DMS153 (cell line): ENCODE measurements around the gene TOPAZ1.

Source experiments
- DNase-seq: peaks from one replicate; lab custom pipeline; 2025; lab: John Stamatoyannopoulos, UW

TOPAZ1 gene

DNA sequence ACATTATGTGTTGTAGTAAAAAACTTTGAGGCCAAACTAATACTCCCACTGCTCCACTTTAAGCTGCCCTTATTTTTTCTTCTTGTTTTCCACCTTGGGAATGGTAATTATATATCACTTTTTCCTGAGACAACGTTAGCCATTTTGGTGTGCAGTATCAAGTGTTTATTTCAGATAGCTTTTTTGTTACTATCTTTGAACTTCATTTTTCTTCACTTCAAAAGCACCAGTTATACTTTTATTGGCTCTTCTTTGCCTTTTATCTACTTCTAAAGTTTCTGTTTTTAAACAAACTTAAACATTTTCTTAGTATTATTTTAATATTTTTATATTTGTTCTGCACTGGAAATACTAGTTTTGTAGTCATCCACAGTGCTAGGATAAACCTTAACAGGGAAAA, 6.5 kb downstream of the TOPAZ1 start:
- no peak for DNase-seq

DNA sequence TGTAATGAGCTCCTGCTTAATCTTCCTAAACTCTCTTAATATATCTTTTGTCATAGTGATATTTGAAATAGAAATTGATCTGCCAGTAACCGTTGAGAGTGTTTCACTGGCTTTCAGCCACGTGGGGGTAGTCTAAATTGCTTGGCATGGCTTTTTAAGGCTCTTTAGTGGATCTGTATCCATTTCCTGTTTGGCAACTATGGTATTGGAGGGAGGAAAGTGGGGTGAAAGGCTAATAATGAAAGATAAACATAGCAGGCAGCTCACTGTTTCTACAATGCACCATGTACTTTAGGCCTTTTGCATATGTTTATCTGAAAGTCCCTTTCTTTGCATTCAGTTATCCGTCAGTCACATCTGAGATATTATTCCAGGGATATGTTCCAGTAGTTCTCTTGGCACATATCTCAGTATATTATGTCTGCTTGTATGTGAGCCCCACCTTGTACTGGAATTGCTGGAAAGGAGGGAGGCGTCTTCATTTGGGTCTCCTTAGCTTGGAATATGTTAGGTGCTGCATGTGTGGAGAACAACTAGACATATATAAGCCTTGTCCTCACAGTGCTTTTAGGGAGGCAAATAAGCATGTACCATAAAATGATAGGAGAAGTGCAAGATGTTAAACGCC, 10.8 kb downstream of the TOPAZ1 start:
- no peak for DNase-seq

DNA sequence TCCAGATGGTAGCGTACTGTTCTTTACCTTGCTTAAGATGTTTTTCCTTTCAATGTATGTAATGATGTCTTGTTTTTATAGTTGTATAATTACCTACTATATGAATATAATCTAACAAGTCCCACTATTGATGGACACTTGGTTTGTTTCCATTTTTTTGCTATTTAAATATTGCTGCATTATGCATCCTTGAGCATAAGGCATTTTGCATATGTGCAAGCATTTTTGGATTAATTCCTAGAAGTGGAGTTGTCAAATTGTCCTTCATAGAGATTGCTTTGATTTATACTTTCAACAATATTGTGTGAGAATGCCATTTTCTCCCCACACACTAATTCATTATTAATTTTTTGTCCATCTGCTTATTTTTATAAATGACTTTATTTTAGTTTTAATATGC, 17.7 kb downstream of the TOPAZ1 start:
- DNase-seq, result no peak

DNA sequence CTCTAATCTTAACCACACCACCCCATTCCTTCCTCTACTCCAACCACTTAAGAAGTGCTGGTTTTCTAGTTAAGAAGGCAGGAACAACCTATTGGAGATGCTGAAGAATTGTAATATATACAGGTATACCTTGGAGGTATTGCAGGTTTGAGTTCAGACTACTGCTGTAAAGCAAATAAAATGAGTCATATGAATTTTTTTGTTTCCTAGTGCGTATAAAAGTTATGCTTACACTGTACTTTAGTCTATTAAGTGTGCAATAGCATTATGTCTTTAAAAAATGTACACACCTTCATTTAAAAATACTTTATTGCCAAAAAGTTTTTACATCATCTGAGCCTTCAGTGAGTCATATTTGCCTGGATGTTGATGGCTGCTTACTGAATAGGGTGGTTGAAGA, 22.5 kb downstream of the TOPAZ1 start:
- DNase-seq, result no peak

DNA sequence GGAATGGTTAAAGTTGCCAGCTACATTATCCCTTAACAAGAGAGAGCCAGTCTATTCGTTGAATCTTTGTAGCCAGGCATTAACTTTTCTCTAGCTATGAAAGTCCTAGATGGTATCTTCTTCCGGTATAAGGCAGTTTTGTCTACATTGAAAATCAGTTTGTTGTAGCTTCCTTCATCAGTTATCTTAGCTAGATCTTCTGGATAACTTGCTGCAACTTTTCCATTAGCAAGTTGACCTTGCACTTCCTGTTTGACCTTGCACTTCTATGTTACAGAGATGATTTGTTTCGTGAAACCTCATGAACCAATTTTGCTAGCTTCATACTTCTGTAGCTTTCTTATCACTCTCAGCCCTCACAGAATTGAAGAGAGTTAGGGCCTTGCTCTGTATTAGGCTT, 24.1 kb downstream of the TOPAZ1 start:
- no peak for DNase-seq

DNA sequence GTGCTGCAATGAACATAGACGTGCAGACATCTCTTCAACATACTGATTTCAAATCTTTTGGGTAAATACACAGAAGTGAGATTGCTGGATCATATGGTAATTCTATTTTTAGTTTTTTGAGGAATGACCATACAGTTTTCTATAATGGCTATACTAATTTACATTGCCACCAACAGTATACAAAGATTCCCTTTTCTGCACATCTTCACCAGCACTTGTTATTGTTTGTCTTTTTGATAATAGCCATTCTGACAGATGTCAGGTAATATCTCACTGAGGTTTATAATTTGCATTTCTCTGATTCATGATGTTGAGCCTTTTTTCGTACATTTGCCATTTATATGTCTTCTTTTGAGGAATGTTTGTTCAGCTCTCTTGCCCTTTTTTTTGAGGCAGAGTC, 30.5 kb downstream of the TOPAZ1 start:
- DNase-seq, result no peak

DNA sequence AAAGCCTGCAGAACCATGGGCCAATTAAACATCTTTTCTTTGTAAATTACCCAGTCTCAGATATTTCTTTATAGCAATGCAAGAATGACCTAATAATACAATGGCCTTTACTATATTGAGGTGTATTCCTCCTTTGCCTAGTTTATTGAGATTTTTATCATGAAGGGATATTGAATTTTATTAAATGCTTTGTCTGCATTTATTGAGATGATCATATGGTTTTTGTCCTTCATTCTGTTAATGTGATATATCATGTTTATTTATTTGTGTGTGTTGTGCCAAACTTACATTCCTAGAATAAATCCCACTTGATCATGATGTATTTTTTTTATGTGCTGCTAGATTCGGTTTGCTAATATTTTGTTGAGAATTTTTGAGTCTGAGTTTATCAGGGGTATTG, 36.2 kb downstream of the TOPAZ1 start:
- no peak for DNase-seq

DNA sequence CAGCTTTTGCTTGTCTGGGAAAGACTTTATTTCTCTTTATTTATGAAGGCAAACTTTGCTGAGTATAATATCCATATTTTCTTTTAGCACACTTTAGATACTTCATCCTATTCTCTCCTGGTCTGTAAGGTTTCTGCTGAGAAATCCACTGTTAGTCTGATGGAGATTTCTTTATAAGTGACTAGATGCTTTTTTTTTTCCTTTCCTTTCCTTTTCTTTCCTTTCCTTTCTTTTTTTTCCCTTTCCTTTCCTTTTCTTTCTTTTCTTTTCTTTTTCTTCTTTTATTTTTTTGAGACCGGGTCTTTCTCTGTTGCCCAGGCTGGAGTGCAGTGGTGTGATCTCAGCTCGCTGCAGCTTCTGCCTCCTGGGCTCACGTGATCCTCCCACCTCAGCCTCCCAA, 38.4 kb downstream of the TOPAZ1 start:
- DNase-seq, result no peak

DNA sequence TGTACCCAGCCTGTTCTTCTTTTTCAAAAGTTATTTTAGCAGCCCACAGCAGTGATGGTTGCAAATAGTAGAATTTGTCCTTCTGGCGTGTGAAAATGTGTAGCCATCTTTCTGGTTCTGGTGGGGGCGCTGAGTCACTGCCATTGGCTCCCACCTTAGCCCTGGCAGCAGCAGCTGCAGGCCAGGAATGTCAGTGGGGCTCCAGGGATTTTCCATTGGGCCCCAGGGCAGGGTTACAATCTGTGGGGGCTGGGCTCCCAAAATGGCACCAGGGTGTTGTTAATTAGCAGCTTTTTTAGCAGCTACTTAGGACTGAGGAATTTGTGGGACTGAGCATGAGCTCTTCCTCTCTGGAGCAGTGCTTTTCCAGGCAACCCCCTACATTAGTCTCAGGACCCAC, 38.9 kb downstream of the TOPAZ1 start:
- no peak for DNase-seq

DNA sequence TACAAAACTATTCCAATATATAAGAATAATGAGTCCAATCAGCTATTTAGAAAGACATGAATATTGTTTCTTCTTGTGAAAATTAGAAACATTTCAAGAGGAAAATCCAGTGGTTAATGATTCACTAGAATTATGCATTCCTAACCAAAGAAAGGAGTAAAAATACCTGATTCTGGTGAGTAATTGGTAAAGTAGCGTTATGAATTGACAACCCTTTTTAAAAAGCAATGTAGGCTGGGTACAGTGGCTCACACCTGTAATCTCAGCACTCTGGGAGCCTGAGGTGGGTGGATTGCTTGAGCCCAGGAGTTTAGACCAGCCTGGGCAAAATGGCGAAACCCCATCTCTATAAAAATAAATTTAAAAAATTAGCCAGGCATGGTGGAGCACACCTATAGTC, 43.3 kb downstream of the TOPAZ1 start:
- no peak for DNase-seq

DNA sequence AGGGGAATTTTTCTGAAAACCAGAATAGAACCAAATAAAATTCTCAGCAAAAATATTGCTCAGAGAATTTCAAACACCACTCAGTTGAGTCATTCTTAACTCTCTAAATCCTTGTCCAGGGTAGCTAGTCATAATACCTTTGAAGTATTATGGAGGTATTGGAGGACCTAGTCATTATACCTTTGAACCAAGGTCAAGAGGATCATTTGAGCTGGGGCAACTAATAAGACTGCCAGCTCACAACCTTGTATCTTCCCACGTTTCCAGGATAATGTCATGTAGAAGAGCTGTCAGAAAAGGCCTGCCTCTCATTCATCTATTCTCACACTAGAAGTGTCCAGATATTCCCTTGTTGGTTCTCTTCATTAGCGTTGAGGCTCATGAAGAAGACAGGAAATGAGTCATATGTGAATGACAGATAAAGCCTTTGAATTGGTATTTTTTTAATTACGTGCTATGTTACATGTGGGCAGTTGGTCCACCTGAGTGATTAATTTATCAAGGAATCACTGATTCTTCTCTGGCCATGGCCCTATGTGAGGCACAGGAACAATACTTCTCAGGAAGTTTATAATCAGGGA, 48.3 kb downstream of the TOPAZ1 start:
- DNase-seq, result no peak

DNA sequence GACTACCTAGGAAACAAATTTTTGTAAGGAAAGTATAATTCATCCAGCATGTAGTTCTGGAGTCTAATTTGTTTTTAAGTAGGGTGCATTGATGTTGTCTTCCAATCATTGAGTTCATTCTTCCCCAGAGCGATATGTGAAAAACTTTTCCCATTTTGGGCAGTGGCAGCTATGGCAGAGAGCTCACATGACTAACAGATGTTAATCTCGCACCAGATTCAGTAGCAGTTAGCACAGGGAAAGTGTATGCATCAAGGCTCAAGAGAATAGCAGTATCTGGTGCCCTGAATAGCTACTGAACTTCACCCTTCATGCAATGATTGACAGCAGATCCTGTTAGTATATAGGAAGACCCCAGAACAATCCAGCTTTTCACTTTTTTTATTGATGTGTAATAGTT, 50.6 kb downstream of the TOPAZ1 start:
- no peak for DNase-seq

DNA sequence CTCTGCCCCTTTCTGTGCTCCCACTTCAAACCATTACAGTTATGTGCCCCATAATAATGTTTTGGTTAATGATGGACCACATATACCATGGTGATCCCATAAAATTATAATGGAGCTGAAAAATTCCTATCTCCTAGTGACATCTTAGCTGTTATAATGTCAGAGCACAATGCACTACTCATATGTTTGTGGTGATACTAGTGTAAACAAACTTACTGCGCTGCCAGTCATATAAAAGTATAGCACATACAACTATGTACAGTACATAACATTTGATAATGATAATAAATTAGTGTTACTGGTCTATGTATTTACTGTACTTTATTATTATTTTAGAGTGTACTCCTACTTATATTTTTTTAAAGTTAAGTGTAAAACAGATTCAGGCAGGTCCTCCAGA, 51.3 kb downstream of the TOPAZ1 start:
- DNase-seq, result no peak

DNA sequence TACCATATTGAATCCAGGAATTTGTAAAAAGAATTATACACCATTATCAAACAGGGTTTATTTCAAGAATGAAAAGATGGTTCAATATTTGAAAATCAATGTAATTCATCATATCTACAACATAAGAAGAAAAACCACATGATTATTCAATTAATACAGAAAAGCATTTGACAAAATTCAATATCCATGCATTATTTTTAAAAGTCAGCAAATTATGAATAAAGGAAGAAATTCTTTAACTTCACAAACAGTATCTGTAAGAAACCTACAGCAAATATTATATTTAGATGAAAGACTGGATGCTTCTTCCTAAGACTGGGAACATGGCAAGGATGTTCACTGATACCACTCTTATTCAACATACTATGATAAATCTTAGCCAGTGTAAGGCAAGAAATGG, 55.6 kb downstream of the TOPAZ1 start:
- DNase-seq, result no peak

DNA sequence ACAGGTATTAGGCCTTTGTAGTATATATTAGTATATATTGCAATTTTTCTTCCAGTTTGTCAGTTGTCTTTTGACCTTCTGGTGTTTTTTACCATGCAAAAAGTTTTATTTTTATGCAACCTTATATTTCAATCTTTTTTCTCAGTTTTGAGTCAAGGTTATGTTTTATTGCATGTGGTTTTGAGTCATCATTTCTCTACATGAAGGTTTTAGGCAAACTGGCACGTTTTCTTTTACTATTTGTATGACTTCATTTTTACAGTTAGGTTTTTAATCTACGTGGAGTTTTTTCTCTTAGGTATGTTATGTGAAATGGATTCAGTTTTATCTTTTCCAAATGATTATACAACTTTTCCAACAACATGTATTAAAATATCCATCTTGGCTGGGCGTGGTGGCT, 60.1 kb downstream of the TOPAZ1 start:
- no peak for DNase-seq

DNA sequence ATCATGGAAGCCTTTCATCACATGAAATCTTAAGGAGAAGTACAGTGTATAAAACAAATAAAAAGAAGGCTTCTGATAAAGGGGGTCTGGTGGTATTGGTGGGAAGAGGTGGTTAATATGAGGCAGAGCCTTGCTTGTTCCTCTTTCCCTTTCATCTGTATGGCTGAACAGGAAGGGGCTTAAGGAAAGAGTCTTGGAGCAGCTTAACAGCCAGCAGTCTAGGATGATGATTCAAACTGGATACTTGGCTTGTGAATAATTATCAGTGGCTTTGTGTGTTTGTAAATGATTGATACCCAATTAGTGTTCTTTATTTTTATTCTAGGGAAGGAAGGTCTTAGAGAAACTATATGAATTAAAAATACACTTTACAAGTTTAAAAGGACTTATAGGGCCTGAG, 67.8 kb downstream of the TOPAZ1 start:
- DNase-seq, result no peak

DNA sequence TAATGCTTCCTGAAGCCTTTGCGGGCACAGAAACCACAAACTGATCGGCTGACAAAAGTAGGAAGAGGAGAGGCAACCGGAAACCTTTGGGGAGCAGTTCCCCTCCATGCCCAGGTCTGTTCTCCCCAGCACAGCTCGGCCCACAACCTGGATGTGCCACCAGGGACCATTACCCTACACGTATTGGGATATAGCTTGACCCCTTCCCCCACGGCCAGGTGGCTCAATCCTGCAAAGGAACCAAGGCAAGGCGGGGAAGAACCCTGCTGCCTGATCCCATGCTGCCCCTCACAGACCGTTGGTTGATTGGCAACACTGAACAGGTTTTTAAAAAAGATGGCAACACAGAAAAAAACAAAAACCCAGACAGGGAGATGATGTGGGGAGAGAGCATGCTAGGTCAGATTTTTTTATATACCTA, 77.2 kb downstream of the TOPAZ1 start:
- DNase-seq, result no peak

DNA sequence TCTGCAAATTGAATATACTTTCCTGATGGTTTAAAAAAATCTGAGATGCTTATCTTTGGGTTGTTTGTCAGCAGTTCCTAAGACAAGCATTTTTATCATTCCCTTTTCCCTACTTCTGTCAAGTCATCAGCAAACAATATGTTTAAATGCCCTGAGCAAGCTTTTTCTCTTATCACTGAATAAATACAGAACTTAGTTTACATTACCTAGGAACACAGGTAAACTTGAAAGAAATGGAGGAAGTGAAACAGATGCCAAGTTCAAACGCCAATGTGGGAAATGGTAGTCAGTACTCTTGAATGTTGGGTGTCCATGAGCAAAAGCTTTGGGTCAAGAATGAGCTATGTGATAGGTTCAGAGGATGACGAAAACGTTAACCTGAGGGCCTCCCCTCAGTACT, 79.6 kb downstream of the TOPAZ1 start:
- no peak for DNase-seq

DNA sequence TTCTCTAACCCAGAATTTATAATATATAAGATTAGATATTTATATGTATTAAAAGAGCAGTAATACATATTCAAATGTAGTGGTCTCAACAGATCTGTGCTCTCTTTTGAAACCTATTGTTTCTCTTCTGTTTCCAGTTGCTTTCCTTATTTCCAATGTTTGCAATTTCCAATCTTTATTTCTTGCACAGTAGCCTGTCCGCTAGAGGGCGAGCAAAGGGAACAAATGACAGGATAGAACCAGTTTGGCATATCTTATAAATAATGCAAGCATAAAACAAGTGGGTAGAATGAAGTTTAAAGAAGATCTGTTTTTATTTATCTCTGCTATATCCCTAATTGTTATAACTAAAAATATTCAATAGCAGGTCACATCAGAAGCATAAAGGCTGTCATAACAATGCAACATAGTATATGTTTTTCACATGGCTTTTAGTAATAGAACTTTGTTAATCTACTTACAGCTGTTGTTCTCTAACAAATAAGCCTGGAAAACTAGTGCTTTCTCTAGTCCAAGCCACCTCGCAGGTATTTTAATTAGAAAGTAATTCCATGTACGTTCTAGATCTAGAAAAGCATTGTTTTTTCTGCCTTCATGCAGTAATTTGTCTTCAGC, 81.8 kb downstream of the TOPAZ1 start:
- DNase-seq, result peak; percentile 32

DNA sequence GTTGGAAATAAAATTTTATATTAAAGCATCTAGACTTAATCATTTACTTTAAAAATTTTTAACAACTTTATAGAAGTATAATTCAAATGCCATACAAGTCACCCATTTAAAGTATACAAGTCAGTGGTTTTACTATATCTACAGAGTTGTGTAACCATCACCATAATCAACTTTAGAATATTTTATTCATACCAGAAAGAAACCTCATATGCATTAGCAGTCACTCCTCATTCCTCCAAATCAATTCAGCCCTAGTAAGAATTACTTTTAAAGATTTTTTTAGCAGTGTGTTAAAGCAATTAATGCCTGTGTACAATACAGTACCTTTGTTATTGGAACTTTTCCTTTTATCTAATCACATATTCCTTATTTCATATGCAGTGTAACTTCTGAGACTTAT, 82.9 kb downstream of the TOPAZ1 start:
- no peak for DNase-seq

DNA sequence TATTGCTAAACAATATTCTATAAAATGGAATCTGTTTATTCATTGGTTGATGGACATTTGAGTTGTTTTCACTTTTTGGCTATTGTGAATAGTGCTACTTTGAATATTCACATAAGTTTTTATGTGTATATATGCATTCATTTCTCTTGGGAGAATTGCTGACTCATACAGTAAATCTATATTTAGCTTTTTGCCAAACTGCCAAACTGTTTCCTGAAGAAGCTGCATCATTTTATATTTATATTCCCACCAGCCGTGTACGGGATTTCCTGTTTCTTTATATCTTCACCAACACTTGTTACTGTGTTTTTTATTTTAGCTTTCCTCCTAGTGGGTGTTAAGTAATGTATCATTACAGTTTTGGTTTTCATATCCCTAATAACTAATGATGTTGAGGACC, 84.3 kb downstream of the TOPAZ1 start:
- no peak for DNase-seq

DNA sequence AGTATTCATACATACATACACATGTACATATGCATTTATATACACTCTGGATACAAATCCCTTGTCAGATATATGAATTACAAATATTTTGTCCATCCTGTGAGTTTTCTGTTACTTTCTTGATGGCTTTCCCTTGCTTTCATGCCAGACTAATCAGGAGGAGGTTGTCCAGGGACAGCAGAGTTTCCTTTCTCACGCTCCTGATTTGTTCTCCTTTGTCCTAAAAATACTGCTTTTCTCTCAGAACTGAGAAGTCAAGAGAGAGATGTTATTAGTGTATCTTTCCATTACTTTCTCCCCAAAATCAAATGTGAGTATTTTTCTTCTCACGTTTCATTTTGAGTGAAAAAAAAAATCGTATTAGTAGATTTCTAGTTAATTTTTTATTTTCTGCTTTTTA, 84.8 kb downstream of the TOPAZ1 start:
- no peak for DNase-seq

DNA sequence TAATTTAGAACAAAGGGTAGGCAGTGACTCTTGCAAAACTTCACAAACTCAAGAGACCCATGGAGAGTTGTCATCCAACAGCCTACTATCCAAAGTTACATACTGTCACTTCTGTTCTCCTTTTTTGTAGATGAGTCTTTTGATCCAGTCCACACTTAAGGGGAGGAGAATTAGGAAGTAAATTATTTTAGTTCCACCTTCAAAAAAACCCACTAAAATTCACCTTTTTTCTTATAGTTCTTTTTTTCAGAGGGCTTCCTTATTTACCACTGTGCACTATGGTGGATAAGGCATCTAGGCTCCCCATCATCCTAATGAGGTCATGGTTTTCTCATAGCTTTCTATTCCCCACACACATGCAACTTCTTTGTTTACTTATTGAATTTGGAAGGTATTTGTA, 88.3 kb downstream of the TOPAZ1 start:
- no peak for DNase-seq

DNA sequence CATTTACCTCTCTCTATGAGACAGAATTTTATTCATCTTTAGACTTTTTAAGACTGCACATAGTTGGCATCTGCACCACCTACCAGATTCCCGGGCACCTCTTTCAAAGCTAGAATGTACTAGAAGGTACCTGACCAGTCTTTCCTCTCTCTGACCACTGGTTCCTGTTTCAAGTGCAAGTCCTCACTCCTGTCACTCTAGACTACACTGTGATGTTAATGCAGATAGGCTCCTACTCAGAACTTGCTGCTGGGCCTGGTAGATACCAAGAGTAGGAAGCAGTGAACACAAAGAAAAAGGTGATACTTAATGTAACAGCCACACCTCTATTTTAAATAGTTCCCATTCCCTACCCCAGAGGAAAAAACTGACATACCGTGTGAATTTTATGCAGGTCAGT, 88.8 kb downstream of the TOPAZ1 start:
- DNase-seq, result no peak
